HG02884 (cell line): ENCODE results near the gene HTN3.
"Not testable (repeated sequence)": the region's sequence is repeated elsewhere in the genome, so short reads cannot be mapped to it uniquely, and the experiment has no call there.

Source experiments
- ATAC-seq: cut with Tn5 transposase; IDR thresholded peaks from one replicate; pipeline ENCODE4 v1.9.1; 2021; ENCODE audit warnings: mild to moderate bottlenecking, moderate library complexity; ENCODE audit not compliant: unreplicated experiment

HTN3 gene

GRCh38 chr4:70028159-70028558 is at the start of gene HTN3:
Gene HTN3 (plus strand): TSS chr4:70028459. CDS start chr4:70030741, 2,282 bp downstream.
- ATAC-seq: not testable (repeated sequence)

GRCh38 chr4:69984030-69984443 is 44.2 kb upstream of the HTN3 start:
- ATAC-seq: no peak

GRCh38 chr4:69986663-69987062 is 41.6 kb upstream of the HTN3 start:
- no peak for ATAC-seq

DNA sequence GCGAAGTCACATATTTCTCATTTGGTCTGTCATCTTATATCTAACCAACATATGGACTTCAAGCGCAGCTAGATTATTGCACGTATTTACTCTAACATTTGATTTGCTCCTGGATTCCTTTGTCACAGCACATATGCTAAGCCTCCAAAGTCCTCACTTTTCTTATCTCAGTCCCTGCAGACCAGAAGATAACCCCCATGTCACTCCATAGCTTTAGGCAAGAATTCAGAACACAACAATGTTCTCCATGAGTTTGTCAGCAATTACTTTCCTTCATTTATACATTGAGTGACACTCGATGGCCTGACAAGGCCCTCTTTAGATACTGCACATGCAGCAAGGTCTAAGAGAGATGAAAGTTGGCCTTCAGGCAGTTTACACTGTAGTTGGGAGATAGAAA is 37.2 kb upstream of the HTN3 start:
- ATAC-seq: no peak

- ATAC-seq: no peak
Observed at GRCh38 chr4:69994782-69995181, 33.5 kb upstream of the HTN3 start.

GRCh38 chr4:69995526-69996016 is 32.7 kb upstream of the HTN3 start, which contains the start of gene STATH:
Gene STATH (plus strand): TSS chr4:69995966. CDS start chr4:69998438, 2,472 bp downstream.
- ATAC-seq: no peak

GRCh38 chr4:69999420-69999819 is 28.8 kb upstream of the HTN3 start:
- peak; percentile 62 for ATAC-seq

DNA sequence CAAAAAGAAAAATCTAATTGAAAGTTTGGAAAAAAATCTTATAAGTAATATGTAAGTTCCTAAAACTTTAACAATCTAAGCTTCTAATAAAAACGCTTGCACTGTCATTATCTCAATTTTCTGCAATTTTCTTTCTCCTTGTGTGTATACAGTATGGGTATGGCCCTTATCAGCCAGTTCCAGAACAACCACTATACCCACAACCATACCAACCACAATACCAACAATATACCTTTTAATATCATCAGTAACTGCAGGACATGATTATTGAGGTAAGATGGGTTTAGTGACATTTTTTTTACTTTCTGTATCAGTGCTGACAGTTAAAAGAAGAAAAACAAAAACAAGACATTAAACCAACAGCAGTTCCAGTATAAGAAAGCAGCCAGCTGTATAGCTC is 27.5 kb upstream of the HTN3 start:
- ATAC-seq: no peak

DNA sequence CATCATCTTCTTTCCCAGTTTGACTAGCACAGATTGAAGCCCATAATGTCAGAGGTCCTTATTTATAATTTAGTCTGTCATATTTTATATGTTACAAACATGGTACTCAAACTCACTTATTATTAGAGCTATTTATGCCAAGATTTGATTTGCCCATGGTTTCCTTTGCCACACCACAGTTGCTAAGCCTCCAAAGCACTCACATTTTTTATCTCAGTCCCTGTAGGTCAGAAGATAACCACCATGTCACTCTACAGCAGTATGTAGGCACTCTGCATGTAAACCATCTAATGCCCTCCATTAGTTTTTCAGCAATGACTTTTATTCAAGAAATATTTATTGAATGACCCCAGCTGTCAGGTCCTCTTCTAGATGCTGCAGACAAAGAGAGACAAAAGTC is 25.8 kb upstream of the HTN3 start:
- no peak for ATAC-seq

DNA sequence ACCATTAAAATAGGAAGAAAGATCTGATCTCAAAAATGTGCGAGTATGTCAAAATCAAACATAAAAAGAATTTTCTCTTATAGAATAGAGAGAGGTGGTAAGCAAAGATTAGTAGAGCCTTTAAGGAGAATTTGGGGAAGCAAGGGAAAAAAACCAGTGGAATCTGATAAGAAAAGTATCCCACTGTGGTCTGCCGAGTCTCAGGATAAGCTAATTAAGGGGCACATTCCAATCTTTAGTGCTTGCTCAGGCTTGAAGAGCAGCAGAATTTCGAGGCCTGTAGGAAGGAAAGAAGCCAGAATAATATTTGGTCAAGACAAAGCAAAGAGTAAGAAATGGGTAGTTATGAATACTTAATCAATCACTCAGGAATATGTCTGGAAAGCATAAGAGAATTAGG is 19.5 kb upstream of the HTN3 start:
- ATAC-seq: no peak

DNA sequence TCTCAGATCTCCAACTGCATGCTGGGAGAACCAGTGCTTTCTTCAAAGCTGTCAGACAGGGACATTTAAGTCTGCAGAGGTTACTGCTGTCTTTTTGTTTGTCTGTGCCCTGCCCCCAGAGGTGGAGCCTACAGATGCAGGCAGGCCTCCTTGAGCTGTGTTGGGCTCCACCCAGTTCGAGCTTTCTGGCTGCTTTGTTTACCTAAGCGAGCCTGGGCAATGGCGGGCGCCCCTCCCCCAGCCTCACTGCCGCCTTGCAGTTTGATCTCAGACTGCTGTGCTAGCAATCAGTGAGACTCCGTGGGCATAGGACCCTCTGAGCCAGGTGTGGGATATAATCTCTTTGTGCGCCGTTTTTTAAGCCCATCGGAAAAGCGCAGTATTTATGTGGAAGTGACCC is 9.3 kb upstream of the HTN3 start:
- not testable (repeated sequence) for ATAC-seq

- no peak for ATAC-seq
Observed at GRCh38 chr4:70023218-70023617, 5.0 kb upstream of the HTN3 start.

DNA sequence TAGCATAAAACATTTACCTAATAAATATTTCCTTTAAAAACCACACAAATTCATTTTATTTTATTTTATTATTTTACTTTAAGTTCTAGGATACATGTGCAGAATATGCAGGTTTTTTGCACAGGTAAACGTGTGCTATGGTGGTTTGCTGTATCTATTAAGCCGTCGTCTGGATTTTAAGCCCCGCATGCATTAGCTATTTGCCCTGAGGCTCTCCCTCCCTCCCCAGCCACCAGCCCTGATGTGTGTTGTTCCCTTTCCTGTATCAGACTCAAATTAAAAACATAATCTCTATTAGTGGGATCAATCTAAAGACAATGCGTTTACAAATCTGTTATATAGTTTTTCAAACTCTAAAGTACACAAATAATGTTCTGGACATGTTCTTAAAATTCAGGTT is 1.2 kb upstream of the HTN3 start:
- ATAC-seq: no peak

- not testable (repeated sequence) for ATAC-seq
Observed at GRCh38 chr4:70037559-70037958, 9.3 kb downstream of the HTN3 start.

- ATAC-seq: not testable (repeated sequence)
Observed at GRCh38 chr4:70039928-70040327, 11.7 kb downstream of the HTN3 start.

DNA sequence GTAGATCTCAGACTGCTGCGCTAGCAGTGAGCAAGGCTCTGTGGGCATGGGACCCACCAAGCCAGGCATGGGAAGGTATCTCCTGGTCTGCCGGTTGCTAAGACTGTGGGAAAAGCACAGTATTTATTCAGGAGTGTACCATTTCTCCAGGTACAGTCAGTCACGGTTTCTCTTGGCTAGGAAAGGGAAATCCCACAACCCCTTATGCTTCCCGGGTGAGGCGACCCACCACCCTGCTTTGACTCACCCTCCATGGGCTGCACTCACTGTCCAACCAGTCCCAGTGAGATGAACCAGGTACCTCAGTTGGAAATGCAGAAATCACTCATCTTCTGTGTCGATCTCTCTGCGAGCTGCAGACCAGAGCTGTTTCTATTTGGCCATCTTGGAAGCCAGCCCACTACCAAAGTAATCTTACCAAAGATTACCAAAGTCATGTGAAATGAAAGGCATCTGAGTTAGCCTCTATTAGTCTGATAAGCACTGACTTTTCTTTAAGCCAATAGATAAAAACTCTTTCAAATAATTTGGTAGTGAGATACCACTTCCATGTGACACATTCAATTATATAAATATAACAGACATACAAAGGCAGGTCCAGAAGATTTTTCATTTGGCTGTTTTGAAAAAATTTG is 13.5 kb downstream of the HTN3 start:
- no peak for ATAC-seq

GRCh38 chr4:70050138-70050537 is 21.9 kb downstream of the HTN3 start, which contains the start of gene HTN1:
Gene HTN1 (plus strand): TSS chr4:70050438. CDS start chr4:70053077, 2,639 bp downstream.
- not testable (repeated sequence) for ATAC-seq

- not testable (repeated sequence) for ATAC-seq
Observed at GRCh38 chr4:70056534-70056933, 28.3 kb downstream of the HTN3 start.

- no peak for ATAC-seq
Observed at GRCh38 chr4:70057651-70058050, 29.4 kb downstream of the HTN3 start.

DNA sequence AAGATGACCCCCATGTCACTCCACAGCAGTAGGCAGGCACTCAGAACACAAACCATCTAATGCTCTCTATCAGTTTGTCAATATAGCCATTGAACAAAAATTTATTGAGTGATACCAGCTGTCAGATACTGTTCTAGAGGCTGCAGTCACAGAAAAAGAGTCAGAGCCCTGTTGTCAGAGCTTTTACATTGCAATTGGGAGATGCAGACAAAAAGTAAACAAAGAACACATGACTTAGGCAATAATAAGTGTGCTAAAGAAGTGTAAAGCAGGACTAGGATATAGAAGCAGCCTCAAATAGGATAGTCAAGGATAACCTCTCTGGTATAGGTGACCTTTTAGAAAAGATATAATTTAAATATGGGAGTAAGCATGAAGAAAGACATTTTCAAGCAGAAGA is 30.9 kb downstream of the HTN3 start:
- no peak for ATAC-seq

DNA sequence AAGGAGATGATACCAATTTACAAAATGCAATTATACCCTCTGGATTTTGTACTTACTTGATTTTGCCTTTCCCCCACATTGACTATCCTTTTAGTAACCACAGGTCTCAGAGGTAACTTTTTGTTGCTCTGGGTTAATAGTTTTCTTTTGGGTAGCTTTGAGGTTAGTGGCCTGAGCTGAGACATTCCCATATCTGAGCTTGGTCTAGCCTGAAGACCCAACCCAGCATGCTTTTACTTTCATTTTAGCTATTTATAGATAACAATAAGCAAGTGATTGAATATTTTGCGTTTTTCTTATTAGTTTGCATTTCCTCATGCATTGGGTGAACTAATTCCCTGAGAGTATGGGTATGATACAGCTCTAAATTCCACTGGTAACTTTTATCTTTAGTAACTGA is 33.7 kb downstream of the HTN3 start:
- peak; percentile 44 for ATAC-seq

DNA sequence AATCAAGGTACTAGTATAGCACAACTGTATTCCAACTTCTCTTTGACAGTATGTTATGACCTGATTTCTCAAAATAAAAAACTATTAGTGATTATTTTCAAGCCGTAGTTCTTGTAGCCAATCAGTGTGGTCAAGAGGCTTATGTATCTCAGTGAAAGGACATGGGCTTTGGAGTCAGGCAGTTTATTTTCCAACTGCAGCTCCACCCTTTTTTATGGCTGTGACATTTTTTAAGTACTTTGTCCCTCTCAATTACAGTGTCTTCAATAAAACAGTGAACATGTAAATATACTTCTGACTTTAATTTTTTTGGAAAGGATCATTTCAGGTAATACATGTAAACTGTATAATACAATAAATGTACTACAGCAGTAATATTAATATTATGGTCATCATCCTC is 51.9 kb downstream of the HTN3 start:
- no peak for ATAC-seq
